SIG-M5 treated with dmso at 0.1 percent for 504 hours (cell line): ENCODE measurements around the gene ATOH8.
A peak's percentile ranks its signal among the peaks of the same experiment; 100 is the strongest.

Source experiments
- DNase-seq: peaks from one replicate; lab custom pipeline; 2025; ENCODE audit not compliant: unreplicated experiment; lab: John Stamatoyannopoulos, UW

The ATOH8 gene

DNA sequence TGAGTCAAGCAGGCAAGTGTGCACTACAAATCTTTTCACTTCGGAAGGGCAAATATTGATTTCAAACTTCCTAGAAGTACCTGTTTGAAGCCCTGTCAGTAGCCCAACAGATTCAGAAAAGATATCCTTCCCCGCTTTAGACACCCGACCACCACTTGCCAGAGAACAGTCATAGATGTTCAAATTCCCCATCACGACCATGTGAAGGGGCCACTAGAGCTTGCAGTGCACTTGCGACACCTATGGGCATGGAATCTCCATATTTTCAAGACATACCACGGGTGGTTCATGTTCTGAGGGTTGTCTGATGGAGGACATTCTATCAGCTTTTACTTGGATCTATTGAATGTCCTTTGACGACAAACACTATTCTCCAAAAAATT is 35.8 kb upstream of the ATOH8 start:
- DNase-seq = peak; percentile 50

- DNase-seq = no peak
Measured at GRCh38 chr2:85718885-85719492, 34.8 kb upstream of the ATOH8 start.

GRCh38 chr2:85719609-85720240 is 34.1 kb upstream of the ATOH8 start:
- peak; percentile 73 for DNase-seq

GRCh38 chr2:85720533-85720932 is 33.3 kb upstream of the ATOH8 start:
- no peak for DNase-seq

GRCh38 chr2:85721641-85722040 is 32.1 kb upstream of the ATOH8 start:
- no peak for DNase-seq

DNA sequence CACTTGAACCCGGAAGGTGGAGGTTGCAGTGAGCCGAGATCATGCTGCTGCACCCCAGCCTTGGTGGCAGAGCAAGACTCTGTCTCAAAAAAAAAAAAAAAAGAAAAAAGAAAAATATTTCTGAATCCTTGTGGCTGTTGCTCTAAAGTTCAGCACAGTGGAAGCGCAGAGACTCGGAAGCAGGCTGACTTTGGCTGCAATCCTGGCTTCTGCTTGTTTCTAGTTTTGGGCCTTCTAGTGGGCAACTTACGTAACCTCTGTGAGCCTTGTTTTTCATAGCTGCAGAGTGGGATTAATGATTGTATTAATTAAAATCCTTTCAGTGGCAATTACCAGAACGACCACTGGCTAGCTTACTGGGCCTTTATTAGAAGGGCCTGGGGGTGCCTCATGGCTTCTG is 31.3 kb upstream of the ATOH8 start:
- DNase-seq = no peak

DNA sequence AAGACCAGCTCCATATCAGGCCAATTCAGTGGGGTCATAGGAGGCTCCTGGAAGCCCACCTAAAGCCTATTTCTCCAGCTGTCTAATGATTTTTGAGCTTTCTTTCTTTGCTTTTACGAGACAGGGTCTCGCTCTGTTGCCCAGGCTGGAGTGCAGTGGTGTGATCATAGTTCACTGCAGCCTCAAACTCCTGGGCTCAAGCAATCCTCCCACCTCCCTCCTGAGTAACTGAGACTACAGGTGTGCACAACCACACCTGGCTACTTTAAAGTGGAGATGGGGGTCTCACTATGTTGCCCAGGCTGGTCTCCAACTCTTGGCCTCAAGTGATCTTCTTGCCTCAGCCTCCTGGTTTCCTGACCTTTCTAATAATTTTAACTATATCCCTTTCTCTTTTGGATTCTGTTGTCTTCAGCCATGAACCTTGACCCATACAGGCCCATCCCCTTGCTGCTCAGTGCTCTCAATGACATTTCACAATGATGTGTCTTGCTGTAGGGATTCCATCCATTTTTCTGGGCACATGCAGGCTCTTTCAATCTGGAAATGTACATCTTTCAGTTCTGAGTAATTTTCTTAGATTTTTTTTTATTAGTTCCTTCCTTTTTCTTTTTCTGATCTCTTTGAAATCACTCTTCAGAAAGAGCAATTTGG is 30.0 kb upstream of the ATOH8 start:
- no peak for DNase-seq

- no peak for DNase-seq
Measured at GRCh38 chr2:85724731-85725181, 29.0 kb upstream of the ATOH8 start.

DNA sequence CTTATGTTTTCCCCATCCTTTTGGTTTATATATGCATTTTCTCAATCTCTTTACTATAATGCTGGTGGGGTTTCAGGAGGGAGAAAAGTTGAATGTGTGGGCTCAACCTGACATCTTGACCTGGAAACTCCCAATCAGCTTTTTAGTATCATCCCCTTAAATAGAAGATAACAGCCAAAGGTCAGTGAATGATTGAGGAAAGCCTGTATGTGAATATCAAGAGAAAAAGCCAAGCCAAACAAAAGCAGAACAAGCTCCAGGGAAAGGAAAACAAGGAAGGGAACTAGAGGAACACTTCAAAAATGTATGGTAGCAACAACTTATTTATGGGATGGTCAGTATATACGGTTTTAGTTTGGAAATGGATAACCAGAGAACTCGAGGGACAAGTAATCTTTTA is 28.3 kb upstream of the ATOH8 start:
- no peak for DNase-seq

DNA sequence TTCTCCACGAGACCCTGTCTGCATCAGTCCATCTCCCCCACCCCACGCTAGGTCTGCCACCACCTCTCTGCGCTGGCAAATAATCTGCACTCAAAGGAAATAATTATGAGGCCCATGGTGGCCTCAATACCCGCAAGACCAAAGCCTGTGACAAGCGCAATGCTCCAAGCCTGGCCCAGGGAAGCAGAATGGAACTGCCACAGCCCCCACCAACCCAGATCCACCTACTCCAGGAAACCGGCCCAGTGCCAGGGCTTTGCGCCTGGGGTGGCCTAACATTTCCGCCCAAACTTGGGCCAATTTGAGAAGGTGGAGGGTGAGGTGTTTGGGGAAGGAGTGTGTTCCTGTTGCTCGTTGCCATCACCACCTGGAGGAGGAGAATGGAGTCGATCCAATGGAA is 26.0 kb upstream of the ATOH8 start:
- DNase-seq = no peak

DNA sequence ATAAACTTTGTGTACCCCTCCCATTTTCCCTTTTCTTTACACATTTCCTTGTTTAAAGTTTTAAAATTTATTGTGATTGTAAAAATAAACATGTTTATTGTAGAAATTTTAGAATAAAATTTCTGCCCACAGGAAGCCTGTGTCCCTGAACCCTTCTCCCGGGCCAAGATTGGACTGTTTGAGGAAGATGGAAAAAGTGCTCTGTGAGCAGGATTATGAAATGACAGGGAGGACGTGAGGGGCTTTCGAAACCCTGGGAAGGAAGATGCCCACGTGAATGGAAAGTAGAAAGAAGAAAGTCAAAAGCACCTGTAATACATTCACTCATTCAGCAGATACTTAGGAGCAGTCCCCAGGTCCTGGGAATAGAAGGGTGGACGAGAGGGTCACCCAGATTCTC is 25.4 kb upstream of the ATOH8 start:
- DNase-seq = no peak

- DNase-seq = peak; percentile 80
Measured at GRCh38 chr2:85728883-85729824, 24.6 kb upstream of the ATOH8 start.

- DNase-seq = no peak
Measured at GRCh38 chr2:85729825-85730510, 23.8 kb upstream of the ATOH8 start.

DNA sequence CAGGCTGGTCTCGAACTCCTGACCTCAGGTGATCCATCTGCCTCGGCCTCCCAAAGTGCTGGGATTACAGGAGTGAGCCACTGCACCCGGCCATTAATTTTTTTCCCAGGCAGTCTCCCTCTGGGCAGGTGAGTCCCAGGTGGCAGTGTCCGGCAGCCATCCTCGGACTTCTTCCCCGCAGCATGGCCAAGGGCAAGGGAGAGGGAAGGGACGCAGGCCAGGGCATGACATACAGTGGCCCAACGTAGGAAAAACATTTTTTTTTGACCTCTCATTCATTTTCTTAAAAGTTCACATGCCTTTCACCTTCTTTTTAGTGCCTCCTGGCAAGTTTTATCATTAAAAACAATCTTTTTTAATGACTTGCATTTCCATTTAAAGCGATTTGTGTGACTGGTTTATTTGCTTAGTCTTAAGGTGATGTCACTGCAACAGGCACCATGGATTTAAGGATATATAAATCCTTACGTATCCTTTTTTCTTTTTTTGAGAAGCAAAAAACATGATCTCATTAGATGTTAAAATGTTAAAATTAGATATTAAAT is 23.0 kb upstream of the ATOH8 start:
- DNase-seq = no peak

DNA sequence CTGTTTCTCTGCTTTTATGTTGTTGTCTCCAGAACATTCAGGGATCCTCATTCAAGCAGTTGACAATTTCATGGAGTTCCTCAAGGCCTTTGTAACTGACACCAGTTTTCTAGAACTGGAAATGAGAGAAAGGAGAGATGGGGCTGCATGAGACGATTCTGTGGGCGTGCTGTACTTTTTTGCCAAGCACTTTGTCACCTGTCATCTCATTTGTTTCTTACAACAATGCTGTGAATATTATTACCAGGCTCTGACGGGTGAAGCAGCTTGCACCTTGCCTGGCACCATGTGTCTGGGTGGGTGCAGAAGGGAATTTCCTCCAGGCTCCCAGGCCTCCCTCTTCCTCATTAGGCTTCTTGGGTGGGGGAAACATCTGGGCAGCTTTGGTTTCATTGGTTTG is 22.2 kb upstream of the ATOH8 start:
- no peak for DNase-seq

DNA sequence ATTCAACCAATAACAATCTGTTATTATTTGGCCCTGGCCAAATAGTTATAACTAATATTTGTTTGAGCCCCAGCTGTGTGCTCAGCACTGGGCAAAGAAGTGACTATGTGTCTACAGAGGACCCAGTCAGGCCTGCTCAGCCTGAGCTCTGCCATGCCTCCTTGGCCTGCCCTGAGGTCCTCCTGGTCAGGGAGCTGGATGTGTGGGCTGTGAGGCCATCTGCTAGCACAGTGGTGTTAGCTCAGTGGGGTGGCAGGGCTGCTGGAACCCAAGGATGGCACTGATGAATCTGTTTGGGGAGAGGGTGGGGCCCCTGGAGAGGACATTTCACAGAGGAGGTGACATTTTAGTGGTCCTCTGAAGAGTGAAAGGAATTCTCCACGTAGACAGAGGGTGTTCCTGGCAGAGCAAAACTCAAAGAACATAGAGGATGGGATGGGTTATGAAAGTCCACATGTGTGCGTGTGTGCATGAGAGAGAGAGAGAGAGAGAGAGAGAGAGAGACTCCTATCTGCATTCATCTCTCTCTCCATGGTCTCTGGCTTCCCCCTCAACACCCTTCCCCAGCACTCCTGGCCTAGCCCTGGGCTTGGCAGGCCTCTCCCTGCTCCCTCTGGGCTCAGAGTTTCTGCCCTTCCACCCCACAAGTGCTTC is 21.2 kb upstream of the ATOH8 start:
- no peak for DNase-seq

DNA sequence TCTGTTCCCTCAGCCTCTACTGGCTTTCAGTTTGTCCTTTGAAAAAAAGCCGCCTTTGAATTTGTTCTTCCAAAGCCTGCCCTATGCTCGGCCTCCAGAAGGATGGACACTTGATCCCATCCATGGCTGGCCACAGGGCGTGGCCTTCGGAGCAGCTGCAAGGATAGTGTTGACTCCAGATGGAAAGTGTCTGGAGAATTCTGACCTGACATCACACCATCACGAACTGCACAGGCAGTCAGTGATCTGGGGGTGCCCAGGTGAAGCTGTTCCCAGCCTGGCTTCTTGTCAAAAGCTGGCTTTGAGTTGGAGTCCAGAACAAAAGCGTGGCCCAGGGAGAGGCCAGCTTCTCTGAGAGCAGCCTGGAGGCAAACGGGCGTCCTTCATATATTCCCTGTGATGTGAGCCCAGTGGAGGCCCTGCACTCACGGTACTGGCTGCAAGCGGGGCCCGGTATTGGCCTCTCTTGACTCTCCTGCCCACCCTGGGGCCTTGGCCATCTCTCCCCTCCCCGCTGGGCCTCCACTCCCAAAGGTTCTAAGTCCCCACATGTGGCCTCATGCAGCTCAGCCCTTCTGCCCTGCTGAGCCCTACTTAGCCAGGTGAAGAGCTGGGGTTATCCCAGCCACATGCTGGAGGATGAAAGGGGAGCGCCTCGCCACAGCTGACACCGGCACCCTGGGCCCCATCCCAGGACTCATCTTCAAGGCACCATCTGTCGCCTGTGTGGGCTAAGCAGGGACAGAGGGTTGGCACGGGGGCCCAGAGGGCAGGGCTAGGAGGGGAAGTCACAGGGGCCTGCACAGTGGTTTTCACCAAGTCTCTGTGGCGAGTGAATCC is 20.4 kb upstream of the ATOH8 start:
- DNase-seq = no peak

GRCh38 chr2:85734015-85734414 is 19.8 kb upstream of the ATOH8 start:
- no peak for DNase-seq

DNA sequence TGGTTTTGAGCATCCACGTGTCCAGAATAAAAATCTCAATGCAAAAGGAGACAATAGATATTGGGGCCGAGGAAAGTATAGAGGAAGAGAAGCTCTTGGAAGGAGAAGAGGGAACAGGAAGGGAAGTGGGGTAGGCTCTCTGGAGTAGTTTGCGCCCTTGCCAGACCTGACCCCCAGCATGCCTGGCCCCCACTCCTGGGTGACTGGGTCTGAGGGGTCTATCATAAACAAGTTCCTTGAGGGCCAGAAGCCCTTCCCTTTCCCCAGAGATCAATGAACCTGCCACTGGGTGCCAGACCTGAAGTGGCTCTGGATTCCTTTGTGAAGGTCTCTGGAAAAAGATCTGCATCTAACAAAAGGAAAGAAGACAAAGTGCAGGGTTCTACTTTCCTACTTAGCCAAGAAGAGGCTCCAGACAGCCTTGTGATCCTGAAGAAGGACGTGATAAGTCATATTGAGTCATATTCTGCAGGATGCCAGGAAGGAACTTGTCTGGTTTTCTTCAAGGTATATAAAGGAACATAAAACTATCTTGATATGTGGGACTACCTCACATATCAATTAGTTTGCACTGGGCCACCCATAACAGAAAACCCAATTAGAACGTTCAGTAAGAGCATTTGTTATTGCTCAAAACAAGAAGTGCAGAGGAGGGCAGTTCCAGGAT is 18.7 kb upstream of the ATOH8 start:
- DNase-seq = no peak
